Activated CD4-positive, alpha-beta T cell treated with anti-CD3 and anti-CD28 coated beads, Interleukin-2, amount 50 U/mL, for 1 hour (primary cell): ENCODE results near the gene C8G.

Source experiments
- DNase-seq: peaks from one replicate; pipeline ENCODE4 v3.0.0-alpha.2; 2020

The C8G gene

DNA sequence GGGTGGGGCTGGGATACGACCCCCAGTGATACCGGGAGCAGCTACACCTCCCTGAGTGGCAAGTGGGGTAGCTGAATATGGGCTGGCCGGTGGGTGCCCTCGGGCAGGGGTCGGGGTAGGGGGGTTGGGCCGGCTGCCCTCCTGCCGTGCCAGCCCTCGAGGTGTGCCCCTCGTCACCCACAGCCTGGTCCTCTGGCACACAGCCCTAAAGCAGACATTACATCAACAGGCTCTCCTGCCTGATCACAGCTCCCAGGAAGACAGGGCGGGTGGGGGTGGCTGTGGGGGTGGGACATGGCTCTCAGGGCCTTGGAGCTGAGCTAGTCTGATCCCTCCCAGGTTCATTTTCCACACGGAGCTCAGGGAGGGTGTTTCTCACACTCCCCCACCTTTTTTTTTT is 23.7 kb upstream of the C8G start:
- no peak for DNase-seq

DNA sequence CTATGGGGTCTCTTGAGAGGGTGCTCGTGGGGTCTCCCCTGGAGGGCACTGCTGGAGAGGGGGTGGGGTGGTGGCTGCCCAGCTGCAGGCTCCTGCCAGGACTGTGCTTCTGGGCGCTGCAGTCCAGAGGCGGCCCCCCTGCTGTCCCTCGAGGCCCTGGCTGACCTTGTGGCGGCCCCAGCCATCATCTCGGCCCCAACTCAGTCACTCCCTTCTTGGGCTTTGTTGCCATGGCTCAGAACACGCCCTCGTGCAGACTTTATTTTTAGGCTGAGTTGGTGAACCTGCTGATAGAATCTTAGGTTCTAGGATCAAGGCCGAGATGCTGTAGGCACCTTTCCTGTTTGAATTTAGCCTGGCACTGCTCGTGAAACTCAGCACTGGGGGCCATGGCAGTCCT is 23.3 kb upstream of the C8G start:
- DNase-seq: no peak

DNA sequence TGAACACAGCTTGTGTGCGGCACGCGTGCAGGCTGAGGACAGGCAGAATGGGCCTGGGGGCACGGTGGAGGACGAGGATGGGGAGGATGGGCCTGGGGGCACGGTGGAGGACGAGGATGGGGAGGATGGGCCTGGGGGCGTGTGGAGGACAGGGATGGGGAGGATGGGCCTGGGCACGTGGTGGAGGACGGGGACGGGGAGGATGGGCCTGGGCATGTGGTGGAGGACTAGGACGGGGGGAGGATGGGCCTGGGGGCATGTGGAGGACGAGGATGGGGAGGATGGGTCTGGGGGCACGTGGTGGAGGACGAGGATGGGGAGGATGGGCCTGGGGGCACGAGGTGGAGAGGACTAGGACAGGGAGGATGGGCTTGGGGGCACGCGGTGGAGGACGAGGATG is 22.5 kb upstream of the C8G start:
- DNase-seq: no peak

DNA sequence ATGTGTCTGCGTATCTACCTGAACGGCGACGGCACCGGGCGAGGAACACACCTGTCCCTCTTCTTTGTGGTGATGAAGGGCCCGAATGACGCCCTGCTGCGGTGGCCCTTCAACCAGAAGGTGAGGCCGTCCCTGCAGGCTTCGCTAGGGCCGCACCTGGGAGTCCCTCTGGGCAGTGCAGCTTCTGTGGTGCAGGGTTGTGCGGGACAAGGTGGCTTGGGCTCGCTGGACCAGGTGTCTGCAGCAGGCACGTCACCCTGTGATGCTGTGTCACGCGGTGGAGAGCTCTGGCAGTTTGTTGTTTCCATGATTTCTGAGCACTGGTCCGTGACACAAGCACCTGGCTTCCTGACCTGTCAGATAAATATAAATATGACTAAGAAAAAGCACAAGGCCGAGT is 21.2 kb upstream of the C8G start:
- DNase-seq: no peak

DNA sequence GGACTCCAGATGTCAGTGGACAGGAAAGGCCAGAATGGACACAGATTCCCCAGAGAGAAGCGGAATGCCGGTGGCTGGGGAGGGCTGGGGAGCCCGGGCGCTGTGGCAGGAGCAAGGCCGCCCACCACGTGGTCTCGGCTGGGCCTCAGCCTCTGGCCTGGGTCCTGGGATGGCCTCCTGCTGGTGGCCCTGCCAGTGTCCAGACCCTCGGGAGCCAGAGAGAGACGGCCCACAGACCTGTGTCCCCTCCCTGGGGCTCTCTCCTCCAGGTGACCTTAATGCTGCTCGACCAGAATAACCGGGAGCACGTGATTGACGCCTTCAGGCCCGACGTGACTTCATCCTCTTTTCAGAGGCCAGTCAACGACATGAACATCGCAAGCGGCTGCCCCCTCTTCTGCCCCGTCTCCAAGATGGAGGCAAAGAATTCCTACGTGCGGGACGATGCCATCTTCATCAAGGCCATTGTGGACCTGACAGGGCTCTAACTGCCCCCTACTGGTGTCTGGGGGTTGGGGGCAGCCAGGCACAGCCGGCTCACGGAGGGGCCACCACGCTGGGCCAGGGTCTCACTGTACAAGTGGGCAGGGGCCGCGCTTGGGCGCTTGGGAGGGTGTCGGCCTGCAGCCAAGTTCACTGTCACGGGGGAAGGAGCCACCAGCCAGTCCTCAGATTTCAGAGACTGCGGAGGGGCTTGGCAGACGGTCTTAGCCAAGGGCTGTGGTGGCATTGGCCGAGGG is 19.5 kb upstream of the C8G start:
- DNase-seq: no peak

DNA sequence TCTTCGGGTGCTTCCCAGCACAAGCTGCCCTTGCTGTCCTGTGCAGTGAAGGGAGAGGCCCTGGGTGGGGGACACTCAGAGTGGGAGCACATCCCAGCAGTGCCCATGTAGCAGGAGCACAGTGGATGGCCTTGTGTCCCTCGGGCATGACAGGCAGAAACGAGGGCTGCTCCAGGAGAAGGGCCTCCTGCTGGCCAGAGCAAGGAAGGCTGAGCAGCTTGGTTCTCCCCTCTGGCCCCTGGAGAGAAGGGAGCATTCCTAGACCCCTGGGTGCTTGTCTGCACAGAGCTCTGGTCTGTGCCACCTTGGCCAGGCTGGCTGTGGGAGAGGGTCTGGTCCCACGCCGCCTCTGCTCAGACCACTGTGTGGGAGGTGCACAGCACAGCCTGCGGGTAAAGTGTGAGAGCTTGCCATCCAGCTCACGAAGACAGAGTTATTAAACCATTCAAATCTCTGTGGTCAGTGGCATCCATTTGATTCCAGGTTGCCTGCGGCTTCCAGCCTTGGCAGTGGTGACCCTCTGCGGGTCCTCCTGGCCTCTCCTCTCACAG is 18.8 kb upstream of the C8G start:
- DNase-seq: no peak

DNA sequence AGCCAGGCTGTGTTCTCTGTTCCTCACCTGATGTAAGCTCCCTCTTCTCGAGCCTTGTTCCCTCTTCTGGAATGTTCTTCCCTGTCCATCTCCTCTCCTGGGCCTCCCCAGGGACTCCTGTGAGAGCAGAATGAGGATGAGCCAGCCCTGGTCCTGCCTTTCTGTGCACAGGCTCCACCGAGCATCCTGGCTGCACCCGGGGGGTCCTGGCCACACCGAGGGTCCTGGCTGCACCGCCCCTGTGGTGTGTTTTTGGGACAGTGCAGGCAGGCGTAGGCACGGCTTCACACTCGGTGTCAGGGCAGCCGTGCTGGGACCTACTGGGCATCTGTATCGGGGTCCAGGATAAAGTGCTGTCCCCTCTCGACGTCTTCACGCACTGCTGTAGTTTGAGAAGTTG is 18.3 kb upstream of the C8G start:
- DNase-seq: no peak

DNA sequence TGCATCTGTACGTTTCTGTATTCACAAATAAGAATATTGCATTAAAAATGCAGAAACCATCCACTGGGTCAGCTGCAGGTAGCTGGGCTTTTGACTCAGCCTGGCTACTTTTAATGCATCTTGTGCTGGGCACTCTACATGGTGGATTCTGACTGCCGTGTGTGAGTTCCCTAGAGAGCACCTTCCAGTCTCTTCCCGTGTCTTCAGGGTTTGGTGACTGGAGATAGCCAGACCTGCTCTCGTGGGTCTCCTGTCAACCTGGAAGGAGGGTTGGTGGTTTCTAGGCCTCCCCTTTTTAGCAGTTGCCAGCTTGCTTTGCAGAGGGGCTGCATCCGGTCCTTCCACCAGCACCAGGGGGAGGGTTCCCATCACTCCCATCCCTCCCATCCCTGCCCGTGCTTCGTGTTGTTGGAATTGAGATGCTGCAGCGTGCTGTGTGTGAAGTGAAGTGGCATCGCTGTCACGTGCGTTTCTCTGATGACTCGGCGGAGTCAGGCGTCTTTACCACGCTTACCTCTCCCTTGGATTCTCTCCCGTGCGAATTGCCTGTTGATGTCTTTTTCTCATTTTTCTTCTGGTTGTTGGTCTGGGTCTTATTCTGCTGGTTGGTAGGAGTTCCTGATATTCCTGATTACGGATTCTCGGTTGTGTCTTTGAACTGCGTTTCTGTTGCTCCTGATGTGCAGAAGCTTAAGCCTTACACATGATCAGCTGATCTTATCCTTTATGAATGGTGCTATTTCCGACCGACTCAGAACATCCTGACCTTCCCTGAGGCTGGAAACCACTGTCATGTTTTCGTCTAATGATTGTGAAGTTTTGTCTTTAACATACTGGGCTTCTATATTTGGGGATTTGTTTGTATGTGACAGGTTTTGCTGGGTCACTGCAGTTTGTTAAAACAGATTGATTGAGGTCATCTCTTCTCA is 17.4 kb upstream of the C8G start:
- no peak for DNase-seq

DNA sequence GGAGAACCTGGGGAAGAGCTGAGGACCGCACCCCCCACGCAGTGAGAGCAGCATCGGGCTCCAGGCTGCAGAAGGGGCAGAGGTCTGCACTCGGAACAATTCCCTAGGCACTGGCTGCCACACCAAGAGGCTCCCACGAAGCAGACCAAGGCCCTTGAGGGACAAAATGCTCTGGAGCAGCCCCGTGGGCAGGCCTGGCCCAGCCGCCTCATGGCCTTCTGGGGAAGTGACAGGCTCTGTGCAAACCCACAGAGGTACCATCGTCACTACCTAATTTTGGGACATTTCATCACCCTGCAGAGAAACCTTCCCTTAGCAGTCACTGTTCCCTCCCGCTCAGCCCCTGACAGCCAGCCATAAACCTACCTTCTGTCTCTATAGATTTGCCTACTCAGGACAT is 16.5 kb upstream of the C8G start:
- DNase-seq: no peak

DNA sequence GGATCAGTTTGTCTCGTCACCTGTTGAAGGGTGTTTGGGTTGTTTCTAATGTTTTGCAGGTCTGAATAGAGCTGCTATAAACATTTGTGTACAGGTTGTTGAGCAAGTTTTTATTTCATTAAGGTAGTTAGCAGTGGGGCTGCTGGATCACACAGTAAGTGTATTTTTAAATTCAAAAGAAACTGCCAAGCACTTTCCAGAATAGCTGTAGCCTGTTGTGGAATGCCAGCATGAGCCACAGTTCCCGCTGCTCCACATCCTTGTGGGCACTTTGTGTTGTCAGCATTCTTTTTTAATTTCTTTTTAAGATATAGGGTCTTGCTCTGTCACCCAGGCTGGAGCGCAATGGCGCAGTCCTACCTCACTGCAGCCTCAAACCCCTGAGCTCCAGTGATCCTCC is 15.0 kb upstream of the C8G start:
- DNase-seq: no peak

DNA sequence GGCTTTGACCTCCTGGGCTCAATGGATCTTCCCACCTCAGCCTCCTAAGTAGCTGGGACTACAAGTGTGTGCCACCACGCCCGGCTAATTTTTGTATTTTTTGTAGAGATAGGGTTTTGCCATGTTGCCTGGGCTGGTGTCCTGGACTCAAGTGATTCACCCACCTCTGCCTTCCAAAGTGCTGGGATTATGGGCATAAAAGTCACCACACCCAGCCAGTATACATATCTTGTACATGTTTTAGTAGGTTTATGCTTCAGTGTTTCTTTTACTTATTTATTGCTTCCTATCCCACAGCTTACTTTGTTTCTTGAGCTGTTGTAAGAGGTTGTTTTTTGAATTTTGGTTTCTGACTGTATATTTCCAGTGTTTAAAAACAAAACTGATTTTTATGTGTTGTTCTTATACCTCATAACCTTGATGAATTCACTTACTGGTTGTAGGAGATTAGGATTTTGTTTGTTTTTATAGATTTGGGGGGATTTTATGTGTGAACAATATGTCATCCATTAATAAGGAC is 13.4 kb upstream of the C8G start:
- no peak for DNase-seq

DNA sequence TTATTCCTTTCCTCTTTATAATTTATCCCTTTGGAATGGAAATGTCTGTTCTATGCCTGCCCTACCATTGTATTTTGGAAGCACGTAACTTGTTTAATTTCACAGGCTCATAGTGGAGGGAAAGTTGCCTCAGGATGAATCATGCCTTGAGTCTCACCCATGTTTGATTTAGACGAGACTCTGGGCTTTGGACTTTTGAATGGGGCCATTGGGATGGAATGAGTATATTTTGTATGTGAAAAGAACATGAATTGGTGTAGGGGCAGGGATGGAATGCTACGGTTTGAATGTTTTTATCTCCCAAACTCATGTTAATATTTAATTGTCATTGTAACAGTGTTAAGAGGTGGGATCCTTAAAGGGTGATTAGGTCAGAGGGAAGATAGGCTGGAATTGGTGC is 10.8 kb upstream of the C8G start:
- DNase-seq: no peak

DNA sequence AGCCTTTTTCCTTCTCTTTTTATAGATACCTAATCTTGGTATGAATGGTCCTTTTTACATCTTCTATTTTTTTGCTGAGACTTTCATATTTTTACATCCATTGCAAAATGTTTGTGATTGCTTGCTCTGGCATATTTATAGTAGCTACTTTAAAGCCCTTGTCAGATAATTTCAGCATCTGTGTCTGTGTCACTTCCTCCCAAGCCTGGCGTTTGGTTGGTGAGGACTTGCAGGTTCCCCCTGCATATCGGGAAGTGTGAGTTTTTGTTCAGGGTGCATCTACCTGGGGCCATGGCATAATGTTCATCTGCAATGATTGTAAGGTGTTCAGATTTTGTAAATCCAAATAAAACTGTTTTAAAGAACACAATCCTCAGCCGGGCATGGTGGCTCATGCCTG is 9.4 kb upstream of the C8G start:
- DNase-seq: no peak

DNA sequence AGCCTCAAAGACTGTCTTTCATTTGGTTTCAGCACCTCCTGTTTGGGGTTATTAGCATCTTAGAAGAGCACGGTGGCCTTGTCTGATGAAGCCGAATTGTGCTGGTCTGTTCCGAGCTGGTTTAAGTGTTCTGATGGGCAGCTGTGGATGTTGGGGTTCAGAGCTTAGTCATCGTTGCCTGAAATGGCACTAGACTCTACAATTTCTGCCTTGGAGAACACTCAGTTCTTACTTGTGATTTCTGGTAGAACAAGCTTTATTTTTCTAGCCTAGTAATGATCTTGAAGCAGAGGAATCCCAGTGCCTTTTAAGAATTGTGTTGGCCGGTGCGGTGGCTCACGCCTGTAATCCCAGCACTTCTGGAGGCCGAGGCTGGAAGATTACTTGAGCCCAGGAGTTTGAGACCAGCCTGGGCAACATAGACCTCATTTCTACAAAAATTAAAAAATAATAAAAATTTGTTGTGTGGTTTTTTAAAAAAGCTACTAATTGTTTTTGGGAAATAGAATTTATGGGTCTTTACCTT is 8.3 kb upstream of the C8G start:
- no peak for DNase-seq

DNA sequence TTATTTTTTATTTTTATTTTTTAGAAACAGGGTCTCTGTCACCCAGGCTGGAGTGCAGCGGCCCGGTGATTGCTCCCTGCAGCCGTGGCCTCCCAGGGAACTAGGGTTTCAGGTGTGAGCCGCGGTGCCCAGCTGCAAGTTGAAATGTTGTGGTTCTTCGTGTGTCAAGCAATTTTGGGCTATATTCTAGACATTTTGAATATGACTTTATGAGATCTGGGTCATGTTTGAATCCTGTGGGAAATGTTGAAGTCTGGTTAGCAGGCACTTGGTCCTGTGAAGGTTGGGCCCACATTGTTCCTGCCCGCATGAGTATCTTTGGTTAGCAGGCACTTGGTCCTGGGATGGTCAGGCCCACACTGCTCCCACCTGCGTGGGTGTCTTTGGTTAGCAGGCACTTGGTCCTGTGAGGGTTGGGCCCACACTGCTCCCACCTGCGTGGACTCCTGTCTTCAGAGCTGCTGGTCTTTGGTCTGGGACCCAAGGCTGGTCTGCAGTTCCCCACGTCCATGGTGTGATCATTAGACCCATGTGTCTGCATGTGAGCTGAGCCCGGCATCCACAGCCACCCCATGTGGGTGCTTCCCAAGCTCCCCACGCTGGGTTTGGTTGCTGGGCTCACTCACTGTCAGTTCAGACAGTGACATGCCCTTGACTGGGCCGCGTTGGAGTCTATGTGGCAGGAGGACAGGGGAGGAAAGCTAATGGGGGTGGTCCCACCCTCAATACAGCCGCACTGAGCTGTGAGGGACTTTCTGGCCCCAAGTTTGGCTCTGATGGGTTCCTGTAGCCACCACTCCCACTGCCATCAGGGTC is 7.6 kb upstream of the C8G start:
- no peak for DNase-seq

DNA sequence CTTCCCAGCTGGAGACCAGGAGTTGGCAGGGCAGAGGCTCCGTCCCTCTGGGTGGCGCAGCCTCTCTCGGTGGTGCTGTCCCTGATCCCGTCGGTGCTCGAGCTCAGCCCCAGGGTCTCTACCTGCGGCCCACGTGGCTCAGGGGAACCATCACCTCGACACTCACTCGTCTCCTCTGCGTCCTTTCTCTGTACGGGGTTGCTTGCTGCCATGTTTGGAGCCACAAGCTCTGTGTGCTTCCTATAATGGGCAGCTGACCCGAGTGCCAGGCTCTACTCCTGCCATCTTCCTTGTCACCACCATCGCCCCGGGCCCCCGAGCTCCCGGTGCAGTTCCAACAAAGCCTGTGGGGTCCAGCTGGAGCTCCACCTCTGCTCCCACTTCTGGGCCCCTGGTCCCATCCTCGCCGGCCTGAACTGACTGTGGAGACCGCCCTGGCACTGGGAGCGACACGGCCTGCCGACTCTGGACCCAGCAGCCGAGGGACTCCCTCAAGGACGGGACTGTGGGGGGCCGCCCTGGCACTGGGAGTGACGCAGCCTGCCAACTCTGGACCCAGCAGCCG is 5.5 kb upstream of the C8G start:
- DNase-seq: no peak

DNA sequence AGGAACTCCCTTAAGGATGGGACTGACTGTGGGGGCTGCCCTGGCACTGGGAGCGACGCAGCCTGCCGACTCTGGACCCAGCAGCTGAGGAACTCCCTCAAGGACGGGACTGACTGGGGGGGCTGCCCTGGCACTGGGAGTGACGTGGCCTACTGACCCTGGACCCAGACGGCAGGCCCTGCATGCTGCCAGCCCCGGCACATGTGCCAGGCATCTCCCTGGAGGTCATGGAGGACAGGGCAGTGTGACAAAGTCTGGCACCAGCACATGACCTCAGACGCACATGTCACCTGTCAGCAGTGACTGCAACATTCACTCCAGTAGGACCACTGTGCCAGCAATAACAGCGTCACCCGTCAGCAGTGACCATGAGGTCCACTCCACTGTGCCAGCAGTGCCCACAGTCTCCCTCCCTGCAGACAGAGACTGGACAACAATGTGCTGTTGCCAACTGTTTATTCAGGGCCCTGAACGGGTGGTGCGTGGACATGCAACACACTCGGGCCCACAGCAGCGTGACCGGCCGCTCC is 5.0 kb upstream of the C8G start:
- DNase-seq: no peak

DNA sequence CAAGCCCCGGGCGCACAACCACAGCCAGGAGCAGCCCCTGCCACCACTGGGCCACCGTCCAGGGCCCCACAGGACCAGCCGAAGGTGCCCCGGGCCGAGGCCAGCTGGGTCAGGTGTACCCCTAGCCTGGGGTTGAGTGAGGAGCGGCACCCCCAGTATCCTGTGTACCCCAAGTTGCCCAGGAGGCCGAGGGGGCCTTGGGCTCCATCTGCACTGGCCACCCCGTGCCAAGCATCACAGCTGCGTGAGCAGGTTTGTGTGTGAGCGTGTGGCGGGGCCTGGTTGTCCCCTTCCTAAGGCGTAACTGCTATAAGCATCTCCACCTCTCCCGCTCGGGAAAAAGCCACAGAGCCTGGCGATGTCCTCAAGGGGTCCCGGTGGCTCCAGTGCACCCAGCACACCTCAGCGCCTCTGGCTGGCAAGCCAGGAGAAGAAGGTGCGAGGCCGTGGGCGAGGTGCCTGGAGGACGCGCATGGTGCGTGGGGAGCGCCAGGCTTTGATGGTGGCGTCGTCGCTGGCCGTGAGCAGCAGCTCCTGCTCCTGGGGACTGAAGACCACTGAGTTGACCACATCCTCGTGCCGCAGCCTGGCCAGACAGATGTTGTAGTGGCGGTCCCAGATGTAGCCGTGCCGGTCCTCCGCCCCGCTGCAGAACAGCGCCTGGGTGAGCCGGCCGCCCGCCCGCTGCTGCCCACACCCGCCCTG is 4.4 kb upstream of the C8G start:
- DNase-seq: no peak

DNA sequence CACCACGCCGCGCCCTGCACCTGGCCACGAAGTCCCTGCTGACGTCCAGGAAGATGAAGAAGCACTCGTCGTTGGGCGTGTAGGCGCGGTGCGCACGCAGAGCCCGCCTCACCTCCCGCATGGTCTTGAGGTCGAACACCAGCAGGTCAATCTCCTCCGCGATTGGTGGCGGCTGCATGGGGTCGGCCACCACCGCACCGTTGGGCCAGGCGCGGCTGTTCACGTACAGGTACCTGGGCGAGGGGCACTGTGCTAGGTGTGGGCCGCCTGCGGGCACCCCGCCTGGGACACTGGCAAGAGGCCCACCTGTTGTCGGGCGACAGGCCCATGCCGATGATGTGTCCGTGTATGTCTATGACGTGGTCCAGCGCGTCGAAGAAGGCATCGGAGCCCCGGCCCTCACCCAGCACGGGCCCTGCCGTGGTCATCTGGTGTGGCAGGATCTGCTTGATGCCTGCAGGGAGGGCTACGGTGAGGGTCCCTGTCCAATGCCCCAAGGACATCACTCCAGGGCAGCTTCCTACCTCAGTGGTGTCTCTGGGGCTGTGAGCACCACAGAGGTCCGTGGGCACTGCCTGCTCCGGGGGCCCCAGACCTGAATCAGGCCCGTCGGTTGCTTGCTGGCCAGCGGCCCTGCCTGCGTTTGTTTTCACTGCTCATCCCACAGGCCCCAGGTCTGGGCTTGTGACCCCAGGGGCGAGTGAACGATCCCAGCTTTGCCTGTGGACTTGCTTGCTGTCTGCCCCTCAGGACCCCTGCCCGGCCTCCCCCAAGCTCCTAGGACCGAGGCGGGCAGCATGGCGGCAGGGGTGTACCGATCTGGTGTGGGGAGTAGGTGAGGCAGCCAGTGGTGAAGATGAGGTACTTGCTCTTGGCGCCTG is 3.6 kb upstream of the C8G start:
- DNase-seq: no peak

DNA sequence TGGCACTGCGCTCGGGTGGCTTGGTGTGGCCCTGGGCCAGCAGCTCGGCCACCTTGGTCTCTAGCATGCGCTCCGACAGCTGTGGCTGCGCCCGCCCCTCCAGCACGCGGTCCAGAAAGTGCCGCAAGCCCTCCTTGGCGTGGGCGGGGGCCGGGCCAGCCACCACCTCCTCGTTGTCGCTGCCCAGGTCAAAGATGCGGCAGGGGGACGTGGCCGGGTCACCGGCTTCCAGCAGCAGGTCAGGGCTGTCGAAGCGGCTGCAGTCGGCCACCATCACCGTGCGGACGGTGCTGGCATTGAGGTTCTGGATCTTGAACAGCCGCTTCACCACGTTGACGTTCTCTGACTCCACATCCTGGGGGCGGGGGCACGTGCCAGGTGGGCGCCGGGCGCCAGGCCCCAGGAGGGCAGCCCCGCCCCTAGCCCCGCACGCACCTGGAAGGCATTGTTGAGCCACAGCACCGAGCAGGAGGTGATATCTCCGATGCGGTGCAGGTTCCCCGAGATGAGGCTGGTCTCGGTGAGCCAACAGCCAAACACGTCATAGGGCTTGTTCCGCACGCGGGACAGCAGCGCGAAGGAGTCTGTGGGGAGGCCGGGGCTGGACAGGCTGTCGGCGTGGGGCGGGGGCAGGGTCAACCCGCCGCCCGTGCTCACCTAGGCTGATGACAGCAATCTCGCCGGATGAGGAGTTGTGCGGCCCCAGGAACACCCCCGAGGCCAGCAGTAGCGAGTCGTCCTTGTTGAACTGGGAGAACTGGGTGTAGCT is 2.7 kb upstream of the C8G start:
- no peak for DNase-seq
